K562 (cell line): ENCODE data around the gene ATXN7L1. TPM values are rescaled to one million over a fixed set of nuclear protein-coding genes. Genes with fewer than 3 reads are reported as not detected.

ENCODE experiments used
- ATAC-seq: fragments of 200-7000 bp; cut with Tn5 transposase; 3 replicates; pipeline ENCODE4 v1.9.1; 2020; ENCODE audit warnings: moderate library complexity
- BruUV-seq: library from RNA; stranded (reverse); fragments of 400-500 nt; replicated peaks from 2 replicates; lab custom pipeline; 2021; lab: Mats Ljungman, UMichigan
- CTCF ChIA-PET: fragments of 300-600 bp; formaldehyde crosslinking; extraction: SDS; loops from one replicate; lab custom pipeline; 2021; ENCODE audit warnings: low intra/inter-chr PET ratio; lab: Yijun Ruan, JAX
- POLR2A ChIA-PET: fragments of 300-600, 350-650 bp; sonication (Branson Sonifier 250); formaldehyde crosslinking; extraction: SDS; loops from one replicate; lab custom pipeline; 2021; ENCODE audit warnings: antibody characterized with exemption, inconsistent platforms; lab: Yijun Ruan, JAX
- DNase-seq, 4 experiments: peaks; one replicate each; pipeline versions ENCODE4 v3.0.0 to v3.0.0-alpha.2; 2011 to 2018; ENCODE audit warnings: low spot score in 3 of 4, mixed read lengths in 3 of 4; ENCODE audit errors: extremely low read depth in 1 of 4
- FAIRE-seq: peaks from 2 replicates; lab custom pipeline; 2011; peaks lifted over from hg19 to GRCh38; lab: Jason Lieb, UNC
- H2AFZ ChIP-seq: 2 replicates; pipeline ENCODE4 v1.6.0; 2011; ENCODE audit warnings: low read depth, low read length, control low read depth, inconsistent platforms
- H3K27ac ChIP-seq: fragments of 200-600 bp; 3 replicates; pipeline ENCODE4 v1.8.0; 2011; ENCODE audit warnings: low read depth, mild to moderate bottlenecking, control low read depth, inconsistent platforms, low read length, moderate library complexity, mixed read lengths; ENCODE audit errors: extremely low read depth
- H3K27me3 ChIP-seq, 2 experiments: fragments of 300-600 bp in 1 of 2; 2 replicates in 1 of 2; 3 replicates in 1 of 2; pipeline versions ENCODE4 v1.6.0 to v1.8.0; 2011; ENCODE audit warnings: inconsistent platforms in 2 of 2, low read length in 2 of 2, mild to moderate bottlenecking in 1 of 2, mixed read lengths in 1 of 2, moderate library complexity in 1 of 2; ENCODE audit not compliant: control insufficient read depth in 2 of 2, insufficient read depth in 2 of 2
- H3K36me3 ChIP-seq: fragments of 300-600 bp; 3 replicates; pipeline ENCODE4 v1.8.0; 2011; ENCODE audit warnings: mild to moderate bottlenecking, low read length, inconsistent platforms; ENCODE audit not compliant: control insufficient read depth, insufficient read depth
- H3K4me1 ChIP-seq, 2 experiments: fragments of 200-600 bp in 1 of 2; replicated peaks in 1 of 2; 2 replicates in 1 of 2; 3 replicates in 1 of 2; pipeline versions ENCODE4 v1.5.1 to v1.8.0; 2011; ENCODE audit warnings: inconsistent platforms in 2 of 2, low read length in 2 of 2, mild to moderate bottlenecking in 1 of 2, mixed read lengths in 1 of 2, moderate library complexity in 1 of 2; ENCODE audit not compliant: control insufficient read depth in 2 of 2, insufficient read depth in 2 of 2
- H3K4me2 ChIP-seq: 2 replicates; pipeline ENCODE4 v1.6.1; 2011; ENCODE audit warnings: low read length, control low read depth, inconsistent platforms, mixed read lengths; ENCODE audit not compliant: insufficient read depth
- H3K4me3 ChIP-seq: fragments of 200-600 bp; sonication (generic), shearing (Covaris generic); 2 replicates; pipeline ENCODE4 v1.5.1; 2016; ENCODE audit warnings: control low read depth, inconsistent platforms
- H3K79me2 ChIP-seq: fragments of 200-600 bp; 3 replicates; pipeline ENCODE4 v1.8.0; 2011; ENCODE audit warnings: low read length, inconsistent platforms; ENCODE audit not compliant: control insufficient read depth, insufficient read depth
- H3K9ac ChIP-seq, 2 experiments: 2 replicates each; pipeline versions ENCODE4 v1.6.0 to v1.6.1; 2011; ENCODE audit warnings: low read depth in 2 of 2, low read length in 2 of 2, control low read depth in 1 of 2, inconsistent platforms in 1 of 2, mild to moderate bottlenecking in 1 of 2, mixed read lengths in 1 of 2; ENCODE audit not compliant: insufficient read depth in 1 of 2
- H3K9me1 ChIP-seq: one replicate; pipeline ENCODE4 v1.6.0; 2011; ENCODE audit warnings: inconsistent platforms, mild to moderate bottlenecking, low read length, moderate library complexity; ENCODE audit not compliant: control insufficient read depth, insufficient read depth
- H3K9me3 ChIP-seq: replicated peaks from 2 replicates; pipeline ENCODE4 v1.5.1; 2011; ENCODE audit warnings: low read depth, low read length, inconsistent platforms; ENCODE audit not compliant: control insufficient read depth, insufficient read depth
- H4K20me1 ChIP-seq: replicated peaks from 2 replicates; pipeline ENCODE4 v1.6.1; 2011; ENCODE audit warnings: low read length, inconsistent platforms, mixed read lengths; ENCODE audit not compliant: control insufficient read depth, insufficient read depth
- ARID1B ChIP-seq: fragments of 450-650 bp; IDR thresholded peaks from 2 replicates; pipeline ENCODE4 v1.6.1; 2016; ENCODE audit warnings: antibody characterized with exemption, mild to moderate bottlenecking, inconsistent platforms
- EP300 ChIP-seq: IDR thresholded peaks from 2 replicates; pipeline ENCODE4 v1.6.1; 2012; ENCODE audit warnings: low read length, improper control_type of control experiment
- MEF2D ChIP-seq: conservative IDR thresholded peaks from 2 replicates; pipeline ENCODE4 v1.6.1; 2016; ENCODE audit warnings: low read depth, missing genetic modification characterization, missing compliant biosample characterization
- MTF1 ChIP-seq: fragments of 250-450 bp; sonication (Bioruptor Pico); IDR thresholded peaks from 2 replicates; pipeline ENCODE4 v1.9.0; 2021; ENCODE audit warnings: moderate library complexity, mild to moderate bottlenecking, inconsistent platforms, borderline replicate concordance
- PBX2 ChIP-seq, 2 experiments: IDR thresholded peaks in 1 of 2; conservative IDR thresholded peaks in 1 of 2; 2 replicates each; pipeline ENCODE4 v1.6.1; 2016; ENCODE audit warnings: low read depth in 2 of 2, mild to moderate bottlenecking in 1 of 2, missing compliant biosample characterization in 1 of 2, missing genetic modification characterization in 1 of 2, moderate library complexity in 1 of 2
- PPARD ChIP-seq: fragments of 250-450 bp; sonication (Bioruptor Pico); IDR thresholded peaks from 2 replicates; pipeline ENCODE4 v1.8.0; 2022; ENCODE audit warnings: inconsistent platforms, mild to moderate bottlenecking, moderate library complexity
- TEAD2 ChIP-seq: fragments of 450-650 bp; IDR thresholded peaks from 2 replicates; pipeline ENCODE4 v1.6.1; 2016; ENCODE audit warnings: missing genetic modification characterization, control low read depth, missing compliant biosample characterization
- THAP12 ChIP-seq: fragments of 250-450 bp; sonication (Bioruptor Pico); IDR thresholded peaks from 2 replicates; pipeline ENCODE4 v1.9.0; 2021; ENCODE audit warnings: mild to moderate bottlenecking, inconsistent platforms
- WGBS: fragments of 100-300 bp; shearing (Covaris generic); methylation state at CpG from one replicate; pipeline ENCODE4 v1.1.6; 2016; ENCODE audit warnings: low coverage, mixed read lengths; ENCODE audit not compliant: insufficient coverage; ENCODE audit errors: missing lambda C conversion rate; 5-methylcytosine and 5-hydroxymethylcytosine counted together
- in situ Hi-C: fragments of 300-500 bp; cut with MboI; formaldehyde crosslinking; loops from 4 replicates; pipeline ENCODE4 v1.15.0; 2018; ENCODE audit warnings: inconsistent platforms, mixed read lengths
- intact Hi-C: fragments of 100-400 bp; cut with micrococcal nuclease; formaldehyde crosslinking; loops from 2 replicates; pipeline ENCODE4 v1.14.2; 2022
- polyA plus RNA-seq, 8 experiments: library from polyadenylated mRNA; depleted of rRNA in 4 of 8; stranded (reverse) in 5 of 8; unstranded in 3 of 8; fragments of >200 nt; fragmentation: Nextera tagmentation in 2 of 8; fragmentation: Illumina TruSeq in 1 of 8; extraction: Ambion mirVana in 2 of 8; extraction: Trizol in 1 of 8; gene quantifications; 2 replicates each; pipeline versions ENCODE4 v1.2.1 to v1.2.3, GENCODE V29; 2011 to 2014; ENCODE audit warnings: inconsistent platforms in 1 of 8, missing spikeins in 1 of 8
- total RNA-seq, 7 experiments: library from RNA; depleted of rRNA in 6 of 7; stranded (reverse); fragments of >200 nt in 6 of 7; fragmentation: Illumina TruSeq in 2 of 7; extraction: Trizol in 2 of 7; gene quantifications; 2 replicates each; pipeline versions ENCODE4 v1.2.1 to v1.2.3, GENCODE V29; 2011 to 2021; ENCODE audit warnings: low replicate concordance in 1 of 7

ATXN7L1 gene
- total and polyA plus RNA-seq, 9 of the 15 experiments (the other 6 are each of a cell fraction or from before 2014, with no cell fraction given): 6.6 to 13.7 (median 10.7) TPM

GRCh38 chr7:105880571-105881330, 4.4 kb upstream of the ATXN7L1 start:
- Histone ChIP-seq H2AFZ (no peak overlapping the region), H3K9ac (no peak overlapping the region), H3K27me3 (peaks cover 26 to 29% of the 10 kb centered on the region in 2 experiments), H3K27ac (no peak overlapping the region), H3K9me1 (no peaks in the 10 kb centered on the region), H3K36me3 (no peaks in the 10 kb centered on the region), H3K4me1 (peaks cover under 1 to 13% of the 10 kb centered on the region in 2 experiments; a peak in 4 of 5 replicates), H3K79me2 (peaks cover 2% of the 10 kb centered on the region; the same call in 2 of the 3 replicates), H3K9me3 (no peaks in the 10 kb centered on the region), H4K20me1 (no peaks in the 10 kb centered on the region), H3K4me2 (no peak overlapping the region), H3K4me3 (no peak overlapping the region)
- TF ChIP-seq ARID1B (no peak), PPARD (CRISPR knock-in tag) (no peak), MTF1 (CRISPR knock-in tag) (no peak), PBX2 (CRISPR knock-in tag; IDR thresholded peaks at IDR 0.05; ENCODE audit: low read depth) (no peak), PBX2 (tag; conservative IDR thresholded peaks at IDR 0.05; ENCODE audit: low read depth) (no peak), MEF2D (no peak), THAP12 (no peak), TEAD2 (no peak), EP300 (no peak)
- DNase-seq: no peak
- FAIRE-seq: no peak
- ATAC-seq: no peak
- BruUV-seq: no TSS peak
- ChIA-PET POLR2A (interaction anchor here (0.6 to 1.8 kb wide), 3 partner anchors 12 to 16 kb away, joined by 3 to 6 read pairs (median 4); no protein-coding TSS in a partner anchor), CTCF (interaction anchor here (0.6 kb wide), 1 partner anchor 162 kb away, joined by 4 read pairs; no protein-coding TSS in a partner anchor)
- in situ Hi-C loops: no loop called here
- WGBS: under 1% methylated on average over 6 of the region's 6 CpGs
- intact Hi-C loops: no loop called here
